Inflammatory macrophage treated with lipopolysaccharide for 1 hour (primary cell): ENCODE data around the gene CILP.
"Not testable (repeated sequence)": the region's sequence is repeated elsewhere in the genome, so short reads cannot be mapped to it uniquely, and the experiment has no call there.

Experiments used
- DNase-seq, 2 donors: peaks; one replicate each; pipeline ENCODE4 v3.0.0-alpha.2; 2020 to 2022

Gene CILP

DNA sequence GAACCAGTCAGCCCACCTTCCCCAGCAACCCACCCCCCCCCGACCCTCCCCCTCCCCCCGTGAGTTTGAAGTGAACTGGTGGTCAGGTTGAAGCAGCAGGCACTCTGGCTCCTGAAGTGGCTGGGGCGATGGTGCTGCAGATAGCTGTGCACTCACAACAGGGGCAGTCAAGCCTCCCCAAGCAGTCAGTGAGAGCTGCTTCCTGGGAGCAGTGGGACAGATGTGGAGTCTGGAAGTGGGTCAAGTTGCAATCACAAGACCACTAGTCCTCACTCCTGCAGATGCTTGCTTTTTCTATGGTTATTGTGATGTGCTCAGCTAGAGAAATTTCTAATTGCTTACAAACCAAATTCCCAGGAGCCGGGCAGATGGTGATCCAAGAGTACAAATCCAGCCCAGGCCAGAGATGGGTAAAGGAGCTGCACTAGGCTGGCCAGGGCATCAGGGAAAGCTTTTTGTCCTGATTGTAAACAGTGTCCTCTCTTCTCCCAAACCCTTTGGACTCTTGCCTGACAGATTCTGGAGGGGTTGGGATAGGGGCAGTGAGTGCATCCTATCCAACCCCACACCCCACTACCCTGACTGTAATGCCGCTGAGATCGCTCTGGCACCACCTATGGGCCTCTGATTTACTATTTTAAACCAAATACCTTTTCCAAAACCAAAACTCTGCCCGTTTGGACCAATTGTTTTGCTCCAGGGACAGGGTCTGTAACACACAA lies 16.3 kb downstream of the CILP start:
- DNase-seq = no peak

DNA sequence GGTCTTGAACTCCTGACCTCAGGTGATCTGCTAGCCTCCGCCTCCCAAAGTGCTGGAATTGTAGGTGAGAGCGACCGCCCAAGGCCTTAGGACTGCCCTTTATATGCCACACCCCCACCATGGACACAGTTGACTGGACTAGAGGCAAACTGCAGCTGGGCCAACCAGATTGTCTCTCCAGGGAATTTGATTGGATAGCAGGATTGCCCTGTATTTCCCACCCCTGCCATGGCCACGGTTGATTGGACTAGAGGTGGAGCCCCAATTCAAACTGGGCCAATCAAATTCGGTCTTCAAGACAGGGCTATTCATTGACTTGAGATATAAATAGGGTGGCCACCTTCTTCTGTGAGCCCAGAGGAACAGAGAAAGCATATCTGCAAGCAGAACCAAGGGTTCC lies 19.3 kb downstream of the CILP start:
- DNase-seq = peak; percentile 6 to 11

- peak; percentile 25 to 52 for DNase-seq
Observed at GRCh38 chr15:65189102-65189740, 22.1 kb downstream of the CILP start.

- DNase-seq = not testable (repeated sequence)
Observed at GRCh38 chr15:65188472-65188871, 22.8 kb downstream of the CILP start.

DNA sequence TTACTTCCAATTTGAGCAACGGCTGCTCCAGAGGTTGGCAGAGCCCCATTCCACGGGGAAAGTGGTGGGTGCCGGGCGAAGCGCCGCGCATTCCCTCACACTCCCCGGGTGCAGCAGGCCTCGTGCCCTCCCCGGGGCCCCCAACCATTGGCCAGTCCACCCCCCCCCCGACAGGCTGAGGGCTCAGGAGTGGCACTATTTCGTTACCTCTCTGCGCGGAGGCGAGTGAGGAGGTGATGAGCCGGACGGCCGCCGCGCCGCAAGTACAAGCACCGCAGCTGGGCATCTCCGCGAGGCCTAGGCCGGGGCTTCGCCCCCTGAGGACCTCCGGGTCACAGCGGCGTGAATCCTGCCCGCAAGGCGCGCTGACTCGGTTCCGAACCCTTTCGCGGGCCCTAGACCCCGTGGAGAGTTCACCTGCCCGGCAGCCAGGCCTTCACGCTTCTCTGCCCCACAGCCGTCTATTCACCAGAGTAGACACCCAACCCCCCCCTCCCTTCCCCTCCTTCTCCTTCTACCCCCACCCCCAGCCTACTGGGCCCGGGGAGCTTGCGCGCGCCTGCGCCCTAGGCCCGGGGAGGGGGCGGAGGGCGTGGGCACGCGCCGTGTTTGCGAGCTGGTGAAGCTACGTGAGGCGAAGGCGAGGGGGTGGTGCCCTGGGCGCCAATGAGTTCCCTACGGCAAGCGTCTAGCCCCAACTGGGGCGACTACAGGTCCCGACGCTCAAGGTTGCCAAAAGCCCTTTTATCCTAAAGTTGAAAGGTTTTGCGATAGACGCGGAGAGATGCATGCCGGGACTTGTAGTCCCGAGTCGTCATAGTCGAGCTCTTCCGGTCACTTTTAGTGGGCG lies 26.2 kb downstream of the CILP start, which contains the start of gene CLPX:
Gene CLPX, minus strand, starts transcription at position 475 of the 850 bp plus-strand sequence. Its CDS starts 189 bp downstream, at position 286.
- DNase-seq = peak; percentile 74 to 85

- DNase-seq = peak; percentile 41 to 52
Observed at GRCh38 chr15:65184305-65184867, 26.9 kb downstream of the CILP start.

DNA sequence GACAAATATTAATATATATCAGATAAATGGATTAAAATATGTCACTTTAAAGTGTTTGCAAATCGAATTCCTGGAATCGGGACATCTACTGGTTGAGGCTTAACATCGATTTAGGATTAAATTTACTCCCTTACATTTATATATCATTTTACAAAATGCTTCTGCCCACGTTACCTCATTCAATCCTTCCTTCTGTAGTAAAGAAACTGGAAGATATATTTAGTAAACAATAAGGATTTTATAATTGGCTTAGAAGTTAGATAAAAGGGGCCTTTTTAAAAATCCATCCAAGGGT lies 27.5 kb downstream of the CILP start:
- no peak for DNase-seq

GRCh38 chr15:65182538-65182937 lies 28.7 kb downstream of the CILP start:
- DNase-seq = no peak

- not testable (repeated sequence) for DNase-seq
Observed at GRCh38 chr15:65181582-65182353, 29.5 kb downstream of the CILP start.

DNA sequence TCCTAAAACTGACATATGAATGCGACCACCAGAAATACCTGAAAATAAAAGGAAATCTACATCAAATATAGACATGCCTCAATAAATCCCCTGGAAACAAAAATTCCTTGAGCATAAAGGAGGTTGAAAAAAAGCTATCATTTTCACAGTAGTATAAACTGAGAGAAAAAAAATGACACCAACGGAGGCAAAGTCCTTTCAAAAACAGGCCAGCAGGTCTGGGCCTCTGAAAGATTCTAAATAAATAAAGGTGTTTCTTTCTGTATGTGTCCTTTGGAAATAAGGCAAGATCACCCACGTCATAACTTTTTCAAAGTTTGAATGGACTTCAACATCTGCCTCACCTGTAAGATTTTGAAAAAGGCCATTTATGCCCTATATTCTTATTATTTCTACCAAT lies 31.1 kb downstream of the CILP start:
- DNase-seq = no peak

DNA sequence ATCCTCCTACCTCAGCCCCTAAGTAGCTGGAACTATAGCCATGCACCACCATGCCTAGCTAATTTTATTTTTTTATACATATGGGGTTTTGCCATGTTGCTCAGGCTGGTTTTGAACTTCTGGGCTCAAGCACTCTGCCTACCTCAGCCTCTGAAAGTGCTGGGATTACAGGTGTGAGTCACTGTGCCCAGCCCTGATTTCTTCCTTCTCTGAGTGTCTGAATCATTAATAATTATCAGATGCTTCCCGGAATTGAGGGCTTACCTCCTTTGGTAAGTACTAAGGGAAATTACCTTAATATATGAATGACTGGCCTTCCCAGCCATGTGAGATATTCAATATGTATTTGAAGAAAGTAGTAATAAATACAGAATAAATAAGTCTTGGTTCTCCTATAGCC lies 33.4 kb downstream of the CILP start:
- DNase-seq = no peak

DNA sequence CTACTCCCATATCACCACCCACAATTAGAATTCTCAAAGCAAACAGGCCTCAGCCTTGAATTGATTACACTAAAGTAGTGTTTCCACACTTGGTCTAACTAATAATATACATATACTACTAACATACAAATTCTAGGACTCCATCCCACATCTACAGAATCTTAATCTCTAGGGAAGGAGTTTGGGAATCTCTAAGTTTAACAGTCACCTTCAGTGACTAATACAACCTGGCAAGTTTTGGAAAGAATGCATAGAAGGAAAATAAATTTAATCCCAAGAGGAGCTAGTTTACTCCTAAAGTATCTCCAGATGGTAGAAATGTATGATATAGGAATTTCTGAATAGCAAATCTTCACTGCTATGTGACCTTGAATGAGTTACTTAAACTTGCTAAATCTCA lies 35.2 kb downstream of the CILP start:
- no peak for DNase-seq

DNA sequence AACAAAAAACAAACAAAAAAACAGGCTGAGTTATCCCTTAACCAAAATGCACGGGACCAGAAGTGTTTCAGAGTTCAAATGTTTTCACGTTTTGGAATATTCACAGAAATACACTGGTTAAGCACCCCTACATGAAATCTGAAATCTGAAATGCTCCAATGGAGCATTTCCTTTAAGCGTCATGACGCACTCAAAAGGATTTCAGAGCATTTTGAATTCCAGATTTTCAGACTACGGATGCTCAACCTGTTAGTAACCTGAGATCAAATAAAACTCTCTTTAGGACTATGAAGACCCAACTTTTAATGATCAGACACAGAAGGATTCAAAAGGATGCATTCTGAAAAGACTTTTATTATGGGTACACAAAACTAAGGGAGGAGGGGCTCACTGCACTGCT lies 35.8 kb downstream of the CILP start:
- DNase-seq = no peak

- DNase-seq = no peak
Observed at GRCh38 chr15:65174509-65174908, 36.8 kb downstream of the CILP start.

GRCh38 chr15:65172531-65172930 lies 38.7 kb downstream of the CILP start:
- no peak for DNase-seq

DNA sequence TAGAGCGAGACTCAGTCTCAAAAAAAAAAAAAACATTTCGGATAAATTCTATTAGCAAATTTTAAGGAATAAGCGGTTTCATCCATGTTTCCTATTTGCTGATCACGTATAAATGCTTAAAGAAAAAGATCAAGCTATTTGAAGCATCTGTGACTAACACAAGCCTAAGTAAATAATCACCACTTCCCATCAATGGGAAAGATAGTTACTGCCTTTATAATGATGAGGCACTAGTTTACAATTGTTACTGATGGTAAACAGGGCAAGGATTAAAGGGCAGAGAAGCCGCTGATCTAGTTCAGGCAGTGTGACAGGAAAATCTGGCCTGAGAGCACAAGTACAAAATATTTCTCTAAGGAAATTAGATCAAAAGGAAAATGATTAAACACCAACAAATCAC lies 39.8 kb downstream of the CILP start:
- no peak for DNase-seq

DNA sequence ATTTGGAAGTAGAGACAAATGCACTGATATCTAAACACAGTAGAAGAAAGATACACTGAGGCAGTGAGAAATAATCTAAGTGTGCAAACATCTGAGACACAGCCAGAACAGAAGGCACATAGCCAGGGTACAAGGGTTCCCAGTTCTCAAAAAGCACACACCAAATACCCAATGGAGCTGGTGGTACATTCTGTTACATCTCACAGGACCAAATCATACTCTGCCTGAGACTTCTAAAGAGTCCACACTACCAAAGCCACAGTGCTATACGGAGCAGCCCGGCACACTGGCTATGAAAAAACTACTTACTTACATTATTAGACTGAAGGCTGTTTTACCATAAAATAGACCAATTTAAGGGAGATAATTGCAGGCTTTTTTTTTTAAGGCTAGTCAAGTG lies 45.4 kb downstream of the CILP start:
- no peak for DNase-seq

DNA sequence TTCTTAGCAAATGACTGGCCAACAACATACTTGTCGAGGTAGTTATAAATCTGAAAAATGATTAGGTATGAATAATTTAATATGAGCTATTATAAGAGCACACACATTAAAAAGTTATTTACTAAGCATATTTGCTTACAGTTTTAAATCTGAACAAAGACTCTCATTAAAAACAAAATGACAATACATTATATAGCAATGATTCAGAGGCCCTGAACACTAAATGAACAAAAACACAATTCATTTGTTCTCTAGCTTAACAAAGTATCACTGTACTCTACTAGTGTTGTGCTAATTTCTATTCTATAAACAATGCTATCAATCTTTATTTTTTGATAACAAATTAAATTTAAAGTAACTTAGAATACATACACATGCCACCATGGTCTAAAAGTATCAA lies 47.1 kb downstream of the CILP start:
- no peak for DNase-seq

DNA sequence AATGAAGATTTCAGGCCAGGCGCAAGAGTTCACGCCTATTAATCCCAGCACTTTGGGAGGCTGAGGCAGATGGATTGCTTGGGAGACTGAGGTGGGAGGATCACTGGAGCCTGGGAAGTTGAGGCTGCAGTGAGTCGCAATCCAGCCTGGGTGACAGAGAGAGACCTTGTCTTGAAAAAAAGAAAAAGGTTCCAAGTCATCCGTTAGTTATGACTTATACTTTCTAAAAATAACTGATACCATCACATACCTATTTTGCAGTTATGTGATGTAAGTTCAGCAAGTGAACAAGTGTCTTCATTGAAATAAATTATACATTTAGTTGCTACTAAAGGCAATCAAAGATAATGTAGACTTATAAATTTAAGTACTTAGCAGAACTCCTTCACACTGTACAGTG lies 48.2 kb downstream of the CILP start:
- no peak for DNase-seq

DNA sequence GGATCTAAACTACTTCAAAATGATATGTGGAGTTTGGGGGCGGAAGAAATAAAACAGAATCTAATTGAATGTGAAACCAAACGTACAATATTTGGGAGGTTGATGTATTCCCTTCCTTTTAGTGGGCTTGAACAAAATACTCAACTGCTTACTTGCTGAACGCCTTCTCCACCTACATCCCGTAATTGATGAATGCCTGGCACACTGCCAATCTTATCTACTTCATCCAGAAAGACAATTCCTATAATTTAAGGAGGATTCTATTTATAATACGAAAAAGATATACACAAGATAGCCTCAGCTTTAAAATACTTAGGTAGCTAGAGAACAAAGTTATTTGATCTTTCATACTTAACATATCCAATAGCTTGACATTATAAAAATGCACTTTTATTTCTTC lies 54.6 kb downstream of the CILP start:
- DNase-seq = no peak

DNA sequence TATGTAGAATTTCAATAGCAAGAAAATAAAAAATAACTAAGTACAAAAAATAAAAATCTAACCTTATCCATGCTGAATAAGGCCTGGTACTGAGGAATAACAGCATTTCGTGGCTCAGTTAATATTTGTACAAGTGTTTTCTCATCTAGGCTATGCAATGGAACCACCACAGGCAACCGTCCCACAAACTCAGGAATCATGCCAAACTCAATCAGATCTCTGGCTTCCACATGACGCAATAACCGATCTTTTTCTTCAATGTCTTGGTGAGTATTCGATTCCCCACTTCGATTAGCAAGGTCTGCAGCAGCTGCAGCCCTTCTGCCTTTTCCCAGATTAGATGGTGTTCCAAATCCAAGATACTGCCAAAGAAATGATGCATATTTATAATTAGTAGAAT lies 56.6 kb downstream of the CILP start:
- DNase-seq = no peak

GRCh38 chr15:65147902-65148301 lies 63.4 kb downstream of the CILP start:
- no peak for DNase-seq

- no peak for DNase-seq
Observed at GRCh38 chr15:65146438-65146837, 64.8 kb downstream of the CILP start.
